WTC11 (cell line): ENCODE measurements around the gene TATDN2. TPM values are rescaled to one million over a fixed set of nuclear protein-coding genes. Genes with fewer than 3 reads are reported as not detected.
A peak's percentile ranks its signal among the peaks of the same experiment; 100 is the strongest.

Experiments
- ATAC-seq: fragments of 200-7000 bp; cut with Tn5 transposase; 2 replicates; pipeline ENCODE4 v1.10.0; 2021; ENCODE audit warnings: mild to moderate bottlenecking, moderate library complexity
- CTCF ChIA-PET: fragments of 300-600 bp; sonication (Branson Sonifier 250); formaldehyde crosslinking; loops from one replicate; lab custom pipeline; 2021; ENCODE audit warnings: antibody characterized with exemption; lab: Charles Lee
- POLR2A ChIA-PET: fragments of 350-600 bp; sonication (Branson Sonifier 250); formaldehyde crosslinking; loops from one replicate; lab custom pipeline; 2021; ENCODE audit warnings: antibody characterized with exemption; lab: Charles Lee
- DNase-seq: peaks from one replicate; pipeline ENCODE4 v3.0.0; 2021; ENCODE audit warnings: low spot score
- H3K27ac Mint-ChIP-seq: 2 replicates; pipeline ENCODE4 v1.8.0; 2021; ENCODE audit warnings: mixed read lengths
- H3K27me3 Mint-ChIP-seq: 2 replicates; pipeline ENCODE4 v1.8.0; 2021; ENCODE audit warnings: low read depth, mild to moderate bottlenecking, moderate library complexity, mixed read lengths
- H3K36me3 Mint-ChIP-seq: 2 replicates; pipeline ENCODE4 v1.8.0; 2021; ENCODE audit warnings: mixed read lengths
- H3K4me1 Mint-ChIP-seq: 2 replicates; pipeline ENCODE4 v1.8.0; 2022; ENCODE audit warnings: mixed read lengths
- H3K4me3 Mint-ChIP-seq: 2 replicates; pipeline ENCODE4 v1.8.0; 2021; ENCODE audit warnings: mild to moderate bottlenecking, moderate library complexity, mixed read lengths
- H3K9me3 Mint-ChIP-seq: 2 replicates; pipeline ENCODE4 v1.8.0; 2021; ENCODE audit warnings: mixed read lengths
- AR ChIP-seq: fragments of 250-450 bp; sonication (Bioruptor Pico); IDR thresholded peaks from 2 replicates; pipeline ENCODE4 v1.9.0; 2021; ENCODE audit warnings: mild to moderate bottlenecking
- ATF3 ChIP-seq: sonication (generic); formaldehyde crosslinking; conservative IDR thresholded peaks from 2 replicates; pipeline ENCODE4 v1.8.1; 2022; ENCODE audit warnings: mild to moderate bottlenecking, missing genetic modification reagents
- FOXP4 ChIP-seq: sonication (generic); formaldehyde crosslinking; IDR thresholded peaks from 2 replicates; pipeline ENCODE4 v1.8.0; 2022; ENCODE audit warnings: mild to moderate bottlenecking, missing genetic modification reagents
- GRHL2 ChIP-seq: fragments of 250-450 bp; sonication (Bioruptor Pico); IDR thresholded peaks from 2 replicates; pipeline ENCODE4 v1.8.0; 2022; ENCODE audit warnings: mild to moderate bottlenecking, moderate library complexity; ENCODE audit not compliant: insufficient replicate concordance, severe bottlenecking
- GTF2I ChIP-seq: fragments of 250-450 bp; sonication (Bioruptor Pico); conservative IDR thresholded peaks from 2 replicates; pipeline ENCODE4 v1.4.0; 2021; ENCODE audit warnings: mild to moderate bottlenecking
- MAX ChIP-seq: sonication (generic); formaldehyde crosslinking; IDR thresholded peaks from 2 replicates; pipeline ENCODE4 v1.8.0; 2022; ENCODE audit warnings: mild to moderate bottlenecking, missing genetic modification reagents
- MXD4 ChIP-seq: fragments of 250-450 bp; sonication (Bioruptor Pico); IDR thresholded peaks from 2 replicates; pipeline ENCODE4 v1.8.0; 2021; ENCODE audit warnings: mild to moderate bottlenecking, moderate library complexity, borderline replicate concordance
- MYBL2 ChIP-seq: sonication (generic); formaldehyde crosslinking; IDR thresholded peaks from 2 replicates; pipeline ENCODE4 v1.8.1; 2023; ENCODE audit warnings: mild to moderate bottlenecking, moderate library complexity, missing genetic modification reagents
- NR1H2 ChIP-seq: sonication (generic); formaldehyde crosslinking; IDR thresholded peaks from 2 replicates; pipeline ENCODE4 v1.9.0; 2021; ENCODE audit warnings: mild to moderate bottlenecking, moderate library complexity, missing genetic modification reagents
- NR3C1 ChIP-seq: sonication (generic); formaldehyde crosslinking; conservative IDR thresholded peaks from 2 replicates; pipeline ENCODE4 v1.8.1; 2023; ENCODE audit warnings: low read depth, mild to moderate bottlenecking, missing genetic modification reagents
- PRDM15 ChIP-seq: sonication (generic); formaldehyde crosslinking; IDR thresholded peaks from 2 replicates; pipeline ENCODE4 v1.8.0; 2022; ENCODE audit warnings: missing genetic modification reagents
- ZBTB21 ChIP-seq: sonication (generic); formaldehyde crosslinking; IDR thresholded peaks from 2 replicates; pipeline ENCODE4 v1.8.1; 2023; ENCODE audit warnings: mild to moderate bottlenecking, missing genetic modification reagents, borderline replicate concordance
- ZBTB43 ChIP-seq: sonication (generic); formaldehyde crosslinking; IDR thresholded peaks from 2 replicates; pipeline ENCODE4 v1.8.1; 2023; ENCODE audit warnings: mild to moderate bottlenecking, missing genetic modification reagents
- ZNF396 ChIP-seq: fragments of 250-450 bp; sonication (Bioruptor Pico); IDR thresholded peaks from 2 replicates; pipeline ENCODE4 v1.8.0; 2021; ENCODE audit warnings: mild to moderate bottlenecking, moderate library complexity, borderline replicate concordance
- ZNF671 ChIP-seq: fragments of 250-450 bp; sonication (Bioruptor Pico); IDR thresholded peaks from 2 replicates; pipeline ENCODE4 v1.8.0; 2021; ENCODE audit warnings: mild to moderate bottlenecking
- total RNA-seq: library from RNA; stranded (reverse); gene quantifications from 3 replicates; pipeline ENCODE4 v1.2.3, GENCODE V29; 2021

TATDN2 gene
- total RNA-seq, 1 experiment from 2014 or later = 31.7 TPM

- TF ChIP-seq AR (CRISPR knock-in tag) (no peak), ZNF396 (no peak)
Measured at GRCh38 chr3:10245081-10245712, 3.1 kb upstream of the TATDN2 start (continued).

- POLR2A ChIA-PET = interaction anchor here (0.6 to 2.4 kb wide), 8 partner anchors 13 to 444 kb away, joined by 3 to 10 read pairs (median 4); partner anchors contain the start of genes CRELD1 and IL17RC
- H3K27me3 Mint-ChIP-seq = peaks cover 30% of the 10 kb centered on the region
- peaks cover 41% of the 10 kb centered on the region for H3K36me3 Mint-ChIP-seq
- H3K4me3 Mint-ChIP-seq = peak overlapping the region; percentile 62
- ATAC-seq = no peak
- H3K27ac Mint-ChIP-seq = peak overlapping the region; percentile 97
- no peak for DNase-seq
- peaks cover 25% of the 10 kb centered on the region for H3K4me1 Mint-ChIP-seq
- TF ChIP-seq FOXP4 (CRISPR knock-in tag) (no peak), AR (CRISPR knock-in tag) (no peak), ZBTB43 (no peak), NR3C1 (CRISPR knock-in tag) (no peak)
- CTCF ChIA-PET = interaction anchor here (0.7 to 2.6 kb wide), 6 partner anchors 13 to 106 kb away, joined by 3 to 18 read pairs (median 4); partner anchors contain the start of gene VHL
- H3K9me3 Mint-ChIP-seq = peaks cover 32% of the 10 kb centered on the region
Measured at GRCh38 chr3:10247679-10248183, 528 bp upstream of the TATDN2 start.

GRCh38 chr3:10248984-10249748 is 907 bp downstream of the TATDN2 start:
- DNase-seq (peak; percentile 47), ATAC-seq (peak; percentile 1)
- peak overlapping the region; percentile 70 for H3K27ac Mint-ChIP-seq
- H3K4me1 Mint-ChIP-seq = peaks cover 25% of the 10 kb centered on the region
- peak overlapping the region; percentile 92 for H3K4me3 Mint-ChIP-seq
- H3K27me3 Mint-ChIP-seq = peaks cover 30% of the 10 kb centered on the region
- ChIA-PET CTCF (interaction anchor here (1.3 to 2.6 kb wide), 3 partner anchors 12 to 108 kb away, joined by 3 to 18 read pairs (median 4); partner anchors contain the start of gene VHL), POLR2A (interaction anchor here (0.5 to 2.4 kb wide), 5 partner anchors 12 to 316 kb away, joined by 3 to 10 read pairs (median 5); partner anchors contain the start of gene CRELD1)
- H3K36me3 Mint-ChIP-seq = peaks cover 54% of the 10 kb centered on the region
- H3K9me3 Mint-ChIP-seq = peaks cover 27% of the 10 kb centered on the region
- TF ChIP-seq ATF3 (no peak), NR1H2 (CRISPR knock-in tag) (no peak), PRDM15 (CRISPR knock-in tag) (no peak), MYBL2 (CRISPR knock-in tag) (0 out of 2 replicates have a peak, but pooled peaks have one; percentile 22), MXD4 (no peak), ZBTB21 (no peak), GTF2I (CRISPR knock-in tag) (no peak), MAX (CRISPR knock-in tag) (peak; percentile 58; the same call in 1 of the 2 replicates), GRHL2 (CRISPR knock-in tag) (no peak), ZNF671 (CRISPR knock-in tag) (no peak)
